ENCODE results near the gene ERV3-1. TPM values are rescaled to one million over a fixed set of nuclear protein-coding genes. Genes with fewer than 3 reads are reported as not detected.

The ERV3-1 gene
- total RNA-seq, 1 donor from 2014 or later: 24.9 TPM

GRCh38 chr7:64990936-64991335 is 15.6 kb downstream of the ERV3-1 start, which contains the start of gene ZNF117:
Gene ZNF117 (minus strand): TSS chr7:64991036.
- Histone ChIP-seq H3K27ac (no peak within 1 kb of the TSS), H3K4me3 (no peak within 1 kb of the TSS), H3K27me3 (no peaks in the 10 kb centered on the region), H3K4me1 (no peaks in the 10 kb centered on the region), H3K36me3 (no peaks in the 10 kb centered on the region), H3K9me3 (peaks cover 45% of the 10 kb centered on the region)
- no peak for ATAC-seq
- no peak for TF ChIP-seq CTCF (IDR thresholded peaks at IDR 0.05)
- no peak for DNase-seq
- intact Hi-C loops (cut with DNase I): no loop called here

GRCh38 chr7:64990216-64990615 is 16.3 kb downstream of the ERV3-1 start:
- TF ChIP-seq CTCF (IDR thresholded peaks at IDR 0.05): no peak
- intact Hi-C loops (cut with DNase I): no loop called here
- H3K27me3 ChIP-seq: no peaks in the 10 kb centered on the region
- DNase-seq (no peak), ATAC-seq (no peak)
- no peaks in the 10 kb centered on the region for H3K4me1 ChIP-seq
- H3K9me3 ChIP-seq: peaks cover 45% of the 10 kb centered on the region
- H3K36me3 ChIP-seq: no peaks in the 10 kb centered on the region
- H3K4me3 ChIP-seq: no peak overlapping the region
- H3K27ac ChIP-seq: no peak overlapping the region

GRCh38 chr7:64978497-64979203 is 27.8 kb downstream of the ERV3-1 start:
- intact Hi-C loops (cut with DNase I): no loop called here
- Histone ChIP-seq H3K36me3 (peaks cover 29% of the 10 kb centered on the region), H3K9me3 (peaks cover 80% of the 10 kb centered on the region)

GRCh38 chr7:64965594-64965993 is 40.9 kb downstream of the ERV3-1 start:
- H3K27ac ChIP-seq: no peak overlapping the region
- peaks cover 12% of the 10 kb centered on the region for H3K9me3 ChIP-seq
- no peaks in the 10 kb centered on the region for H3K4me1 ChIP-seq
- no peaks in the 10 kb centered on the region for H3K36me3 ChIP-seq
- H3K4me3 ChIP-seq: no peak overlapping the region
- intact Hi-C loops (cut with DNase I): no loop called here
- TF ChIP-seq CTCF (IDR thresholded peaks at IDR 0.05): no peak
- no peaks in the 10 kb centered on the region for H3K27me3 ChIP-seq
- no peak for ATAC-seq
- DNase-seq: no peak

More at GRCh38 chr7:64978497-64979203, 27.8 kb downstream of the ERV3-1 start:
- ATAC-seq (no peak), DNase-seq (no peak)
- Histone ChIP-seq H3K27me3 (no peaks in the 10 kb centered on the region), H3K4me1 (no peaks in the 10 kb centered on the region), H3K27ac (no peak overlapping the region), H3K4me3 (no peak overlapping the region)
- TF ChIP-seq CTCF (IDR thresholded peaks at IDR 0.05): no peak

- Histone ChIP-seq H3K27me3 (no peaks in the 10 kb centered on the region), H3K27ac (no peak overlapping the region), H3K4me1 (no peaks in the 10 kb centered on the region), H3K4me3 (no peak overlapping the region), H3K9me3 (peaks cover 3% of the 10 kb centered on the region), H3K36me3 (no peaks in the 10 kb centered on the region)
- no peak for ATAC-seq
- no peak for DNase-seq
- intact Hi-C loops (cut with DNase I): no loop called here
- TF ChIP-seq CTCF (IDR thresholded peaks at IDR 0.05): no peak
Measured at GRCh38 chr7:64959072-64959747, 47.3 kb downstream of the ERV3-1 start.
